ENCODE measurements around the gene TALDO1.

DNA sequence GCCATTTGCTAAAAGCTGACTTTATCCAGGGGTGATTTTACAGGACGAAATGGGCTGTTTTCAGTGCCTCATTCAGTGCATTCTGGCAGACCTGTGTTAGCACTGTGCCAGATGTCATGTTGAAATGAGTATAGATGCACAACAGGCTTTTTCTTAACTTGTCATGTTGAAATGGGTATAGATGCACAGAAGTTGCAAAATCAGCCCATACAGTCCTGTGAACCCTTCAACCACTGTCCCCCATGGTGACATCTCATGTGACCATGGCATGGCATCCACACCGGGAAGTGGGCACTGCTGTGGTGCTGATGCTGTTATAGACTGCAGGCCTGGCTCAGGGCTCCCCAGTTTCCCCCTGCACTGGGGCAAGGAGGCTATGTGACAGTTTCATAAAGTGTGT lies 2.5 kb downstream of the TALDO1 start:
- TF ChIP-seq, protein P1, sequence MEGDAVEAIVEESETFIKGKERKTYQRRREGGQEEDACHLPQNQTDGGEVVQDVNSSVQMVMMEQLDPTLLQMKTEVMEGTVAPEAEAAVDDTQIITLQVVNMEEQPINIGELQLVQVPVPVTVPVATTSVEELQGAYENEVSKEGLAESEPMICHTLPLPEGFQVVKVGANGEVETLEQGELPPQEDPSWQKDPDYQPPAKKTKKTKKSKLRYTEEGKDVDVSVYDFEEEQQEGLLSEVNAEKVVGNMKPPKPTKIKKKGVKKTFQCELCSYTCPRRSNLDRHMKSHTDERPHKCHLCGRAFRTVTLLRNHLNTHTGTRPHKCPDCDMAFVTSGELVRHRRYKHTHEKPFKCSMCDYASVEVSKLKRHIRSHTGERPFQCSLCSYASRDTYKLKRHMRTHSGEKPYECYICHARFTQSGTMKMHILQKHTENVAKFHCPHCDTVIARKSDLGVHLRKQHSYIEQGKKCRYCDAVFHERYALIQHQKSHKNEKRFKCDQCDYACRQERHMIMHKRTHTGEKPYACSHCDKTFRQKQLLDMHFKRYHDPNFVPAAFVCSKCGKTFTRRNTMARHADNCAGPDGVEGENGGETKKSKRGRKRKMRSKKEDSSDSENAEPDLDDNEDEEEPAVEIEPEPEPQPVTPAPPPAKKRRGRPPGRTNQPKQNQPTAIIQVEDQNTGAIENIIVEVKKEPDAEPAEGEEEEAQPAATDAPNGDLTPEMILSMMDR (conservative IDR thresholded peaks at IDR 0.05; ENCODE audit: low read depth in 2 of 2): no peak
- no peak for TF ChIP-seq POLR2AphosphoS5 (IDR thresholded peaks at IDR 0.05; ENCODE audit: low read depth)
- TF ChIP-seq CREB1 (CRISPR knock-in tag; IDR thresholded peaks at IDR 0.05; ENCODE audit: low read depth): no peak
- no peak for TF ChIP-seq EZH2phosphoT487 (IDR thresholded peaks at IDR 0.05; ENCODE audit: unreplicated experiment)
- no peak for TF ChIP-seq EZH2 (IDR thresholded peaks at IDR 0.05; ENCODE audit: low read depth, unreplicated experiment)
- TF ChIP-seq, protein P2, sequence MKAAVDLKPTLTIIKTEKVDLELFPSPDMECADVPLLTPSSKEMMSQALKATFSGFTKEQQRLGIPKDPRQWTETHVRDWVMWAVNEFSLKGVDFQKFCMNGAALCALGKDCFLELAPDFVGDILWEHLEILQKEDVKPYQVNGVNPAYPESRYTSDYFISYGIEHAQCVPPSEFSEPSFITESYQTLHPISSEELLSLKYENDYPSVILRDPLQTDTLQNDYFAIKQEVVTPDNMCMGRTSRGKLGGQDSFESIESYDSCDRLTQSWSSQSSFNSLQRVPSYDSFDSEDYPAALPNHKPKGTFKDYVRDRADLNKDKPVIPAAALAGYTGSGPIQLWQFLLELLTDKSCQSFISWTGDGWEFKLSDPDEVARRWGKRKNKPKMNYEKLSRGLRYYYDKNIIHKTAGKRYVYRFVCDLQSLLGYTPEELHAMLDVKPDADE (IDR thresholded peaks at IDR 0.05): no peak
- no peak for TF ChIP-seq STAT1 (IDR thresholded peaks at IDR 0.05; ENCODE audit: unreplicated experiment)
- TF ChIP-seq, protein P3, sequence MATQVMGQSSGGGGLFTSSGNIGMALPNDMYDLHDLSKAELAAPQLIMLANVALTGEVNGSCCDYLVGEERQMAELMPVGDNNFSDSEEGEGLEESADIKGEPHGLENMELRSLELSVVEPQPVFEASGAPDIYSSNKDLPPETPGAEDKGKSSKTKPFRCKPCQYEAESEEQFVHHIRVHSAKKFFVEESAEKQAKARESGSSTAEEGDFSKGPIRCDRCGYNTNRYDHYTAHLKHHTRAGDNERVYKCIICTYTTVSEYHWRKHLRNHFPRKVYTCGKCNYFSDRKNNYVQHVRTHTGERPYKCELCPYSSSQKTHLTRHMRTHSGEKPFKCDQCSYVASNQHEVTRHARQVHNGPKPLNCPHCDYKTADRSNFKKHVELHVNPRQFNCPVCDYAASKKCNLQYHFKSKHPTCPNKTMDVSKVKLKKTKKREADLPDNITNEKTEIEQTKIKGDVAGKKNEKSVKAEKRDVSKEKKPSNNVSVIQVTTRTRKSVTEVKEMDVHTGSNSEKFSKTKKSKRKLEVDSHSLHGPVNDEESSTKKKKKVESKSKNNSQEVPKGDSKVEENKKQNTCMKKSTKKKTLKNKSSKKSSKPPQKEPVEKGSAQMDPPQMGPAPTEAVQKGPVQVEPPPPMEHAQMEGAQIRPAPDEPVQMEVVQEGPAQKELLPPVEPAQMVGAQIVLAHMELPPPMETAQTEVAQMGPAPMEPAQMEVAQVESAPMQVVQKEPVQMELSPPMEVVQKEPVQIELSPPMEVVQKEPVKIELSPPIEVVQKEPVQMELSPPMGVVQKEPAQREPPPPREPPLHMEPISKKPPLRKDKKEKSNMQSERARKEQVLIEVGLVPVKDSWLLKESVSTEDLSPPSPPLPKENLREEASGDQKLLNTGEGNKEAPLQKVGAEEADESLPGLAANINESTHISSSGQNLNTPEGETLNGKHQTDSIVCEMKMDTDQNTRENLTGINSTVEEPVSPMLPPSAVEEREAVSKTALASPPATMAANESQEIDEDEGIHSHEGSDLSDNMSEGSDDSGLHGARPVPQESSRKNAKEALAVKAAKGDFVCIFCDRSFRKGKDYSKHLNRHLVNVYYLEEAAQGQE (IDR thresholded peaks at IDR 0.05; ENCODE audit: unreplicated experiment): no peak
- no peak for TF ChIP-seq ZNF114 (CRISPR knock-in tag; IDR thresholded peaks at IDR 0.05)
- TF ChIP-seq ZNF331 (CRISPR knock-in tag; IDR thresholded peaks at IDR 0.05; ENCODE audit: low read depth): no peak
- no peak for TF ChIP-seq NANOG (IDR thresholded peaks at IDR 0.05; ENCODE audit: borderline replicate concordance)
- TF ChIP-seq, protein P4, sequence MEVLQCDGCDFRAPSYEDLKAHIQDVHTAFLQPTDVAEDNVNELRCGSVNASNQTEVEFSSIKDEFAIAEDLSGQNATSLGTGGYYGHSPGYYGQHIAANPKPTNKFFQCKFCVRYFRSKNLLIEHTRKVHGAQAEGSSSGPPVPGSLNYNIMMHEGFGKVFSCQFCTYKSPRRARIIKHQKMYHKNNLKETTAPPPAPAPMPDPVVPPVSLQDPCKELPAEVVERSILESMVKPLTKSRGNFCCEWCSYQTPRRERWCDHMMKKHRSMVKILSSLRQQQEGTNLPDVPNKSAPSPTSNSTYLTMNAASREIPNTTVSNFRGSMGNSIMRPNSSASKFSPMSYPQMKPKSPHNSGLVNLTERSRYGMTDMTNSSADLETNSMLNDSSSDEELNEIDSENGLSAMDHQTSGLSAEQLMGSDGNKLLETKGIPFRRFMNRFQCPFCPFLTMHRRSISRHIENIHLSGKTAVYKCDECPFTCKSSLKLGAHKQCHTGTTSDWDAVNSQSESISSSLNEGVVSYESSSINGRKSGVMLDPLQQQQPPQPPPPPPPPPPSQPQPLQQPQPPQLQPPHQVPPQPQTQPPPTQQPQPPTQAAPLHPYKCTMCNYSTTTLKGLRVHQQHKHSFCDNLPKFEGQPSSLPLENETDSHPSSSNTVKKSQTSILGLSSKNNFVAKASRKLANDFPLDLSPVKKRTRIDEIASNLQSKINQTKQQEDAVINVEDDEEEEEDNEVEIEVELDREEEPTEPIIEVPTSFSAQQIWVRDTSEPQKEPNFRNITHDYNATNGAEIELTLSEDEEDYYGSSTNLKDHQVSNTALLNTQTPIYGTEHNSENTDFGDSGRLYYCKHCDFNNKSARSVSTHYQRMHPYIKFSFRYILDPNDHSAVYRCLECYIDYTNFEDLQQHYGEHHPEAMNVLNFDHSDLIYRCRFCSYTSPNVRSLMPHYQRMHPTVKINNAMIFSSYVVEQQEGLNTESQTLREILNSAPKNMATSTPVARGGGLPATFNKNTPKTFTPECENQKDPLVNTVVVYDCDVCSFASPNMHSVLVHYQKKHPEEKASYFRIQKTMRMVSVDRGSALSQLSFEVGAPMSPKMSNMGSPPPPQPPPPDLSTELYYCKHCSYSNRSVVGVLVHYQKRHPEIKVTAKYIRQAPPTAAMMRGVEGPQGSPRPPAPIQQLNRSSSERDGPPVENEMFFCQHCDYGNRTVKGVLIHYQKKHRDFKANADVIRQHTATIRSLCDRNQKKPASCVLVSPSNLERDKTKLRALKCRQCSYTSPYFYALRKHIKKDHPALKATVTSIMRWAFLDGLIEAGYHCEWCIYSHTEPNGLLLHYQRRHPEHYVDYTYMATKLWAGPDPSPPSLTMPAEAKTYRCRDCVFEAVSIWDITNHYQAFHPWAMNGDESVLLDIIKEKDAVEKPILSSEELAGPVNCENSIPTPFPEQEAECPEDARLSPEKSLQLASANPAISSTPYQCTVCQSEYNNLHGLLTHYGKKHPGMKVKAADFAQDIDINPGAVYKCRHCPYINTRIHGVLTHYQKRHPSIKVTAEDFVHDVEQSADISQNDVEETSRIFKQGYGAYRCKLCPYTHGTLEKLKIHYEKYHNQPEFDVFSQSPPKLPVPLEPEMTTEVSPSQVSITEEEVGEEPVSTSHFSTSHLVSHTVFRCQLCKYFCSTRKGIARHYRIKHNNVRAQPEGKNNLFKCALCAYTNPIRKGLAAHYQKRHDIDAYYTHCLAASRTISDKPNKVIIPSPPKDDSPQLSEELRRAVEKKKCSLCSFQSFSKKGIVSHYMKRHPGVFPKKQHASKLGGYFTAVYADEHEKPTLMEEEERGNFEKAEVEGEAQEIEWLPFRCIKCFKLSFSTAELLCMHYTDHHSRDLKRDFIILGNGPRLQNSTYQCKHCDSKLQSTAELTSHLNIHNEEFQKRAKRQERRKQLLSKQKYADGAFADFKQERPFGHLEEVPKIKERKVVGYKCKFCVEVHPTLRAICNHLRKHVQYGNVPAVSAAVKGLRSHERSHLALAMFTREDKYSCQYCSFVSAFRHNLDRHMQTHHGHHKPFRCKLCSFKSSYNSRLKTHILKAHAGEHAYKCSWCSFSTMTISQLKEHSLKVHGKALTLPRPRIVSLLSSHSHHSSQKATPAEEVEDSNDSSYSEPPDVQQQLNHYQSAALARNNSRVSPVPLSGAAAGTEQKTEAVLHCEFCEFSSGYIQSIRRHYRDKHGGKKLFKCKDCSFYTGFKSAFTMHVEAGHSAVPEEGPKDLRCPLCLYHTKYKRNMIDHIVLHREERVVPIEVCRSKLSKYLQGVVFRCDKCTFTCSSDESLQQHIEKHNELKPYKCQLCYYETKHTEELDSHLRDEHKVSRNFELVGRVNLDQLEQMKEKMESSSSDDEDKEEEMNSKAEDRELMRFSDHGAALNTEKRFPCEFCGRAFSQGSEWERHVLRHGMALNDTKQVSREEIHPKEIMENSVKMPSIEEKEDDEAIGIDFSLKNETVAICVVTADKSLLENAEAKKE (CRISPR knock-in tag; IDR thresholded peaks at IDR 0.05): no peak
- no peak for TF ChIP-seq JUNB (IDR thresholded peaks at IDR 0.05; ENCODE audit: unreplicated experiment)
